GM12801 (cell line): ENCODE data around the gene GTSF1L.

Experiments
- CTCF ChIP-seq: IDR thresholded peaks from one replicate; pipeline ENCODE4 v1.5.1; 2011; ENCODE audit warnings: control low read depth; ENCODE audit not compliant: insufficient read length; ENCODE audit errors: extremely low read depth

The GTSF1L gene

DNA sequence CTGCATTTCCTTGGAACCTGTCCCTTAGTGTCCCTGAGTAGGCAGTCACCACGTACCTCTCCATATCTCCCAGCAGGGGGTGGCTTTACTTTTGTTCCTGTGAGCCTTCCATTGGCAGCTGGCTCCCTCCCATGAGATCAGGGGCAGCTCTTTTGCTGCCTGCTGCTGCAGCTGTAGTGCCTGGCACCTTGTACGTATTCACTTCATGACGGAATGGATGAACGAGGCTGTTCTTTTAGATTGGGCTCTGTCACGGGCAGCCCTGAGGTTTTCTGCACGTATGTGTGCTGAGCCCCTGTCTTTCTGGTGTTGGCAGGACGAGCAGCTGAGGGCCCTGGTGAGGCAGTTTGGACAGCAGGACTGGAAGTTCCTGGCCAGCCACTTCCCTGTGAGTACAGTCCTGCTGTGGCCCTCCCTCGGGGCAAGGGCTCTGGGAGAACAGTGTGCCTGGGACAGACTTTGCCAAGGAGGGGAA lies 45.3 kb downstream of the GTSF1L start:
- TF ChIP-seq CTCF: no peak

GRCh38 chr20:43680981-43681380 lies 45.8 kb downstream of the GTSF1L start:
- no peak for TF ChIP-seq CTCF

DNA sequence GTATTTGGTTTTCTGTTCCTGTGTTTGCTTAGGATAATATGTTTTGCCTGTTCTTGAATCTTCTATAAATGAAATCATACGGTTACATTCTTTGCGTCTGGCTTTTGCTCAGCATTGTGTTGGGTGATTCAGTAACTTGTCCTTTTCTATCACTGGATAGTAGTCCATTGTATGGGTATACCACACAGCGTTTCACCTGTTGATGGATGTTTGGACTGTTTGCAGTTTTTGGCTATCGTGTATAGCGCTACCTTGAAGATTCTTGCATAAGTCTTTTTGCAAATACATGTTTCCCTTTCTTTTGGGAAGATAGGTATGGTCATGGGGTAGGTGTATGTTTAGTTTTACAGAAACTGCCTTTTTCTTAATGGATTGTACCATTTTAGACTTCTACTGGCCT lies 50.4 kb downstream of the GTSF1L start:
- no peak for TF ChIP-seq CTCF
